HG03432 (cell line): Measurements from ENCODE around the gene KYNU.
"Not testable (repeated sequence)": the region's sequence is repeated elsewhere in the genome, so short reads cannot be mapped to it uniquely, and the experiment has no call there.

ENCODE experiments used
- ATAC-seq: cut with Tn5 transposase; IDR thresholded peaks from one replicate; pipeline ENCODE4 v1.9.1; 2021; ENCODE audit warnings: mild to moderate bottlenecking, moderate library complexity; ENCODE audit not compliant: unreplicated experiment

Gene KYNU

DNA sequence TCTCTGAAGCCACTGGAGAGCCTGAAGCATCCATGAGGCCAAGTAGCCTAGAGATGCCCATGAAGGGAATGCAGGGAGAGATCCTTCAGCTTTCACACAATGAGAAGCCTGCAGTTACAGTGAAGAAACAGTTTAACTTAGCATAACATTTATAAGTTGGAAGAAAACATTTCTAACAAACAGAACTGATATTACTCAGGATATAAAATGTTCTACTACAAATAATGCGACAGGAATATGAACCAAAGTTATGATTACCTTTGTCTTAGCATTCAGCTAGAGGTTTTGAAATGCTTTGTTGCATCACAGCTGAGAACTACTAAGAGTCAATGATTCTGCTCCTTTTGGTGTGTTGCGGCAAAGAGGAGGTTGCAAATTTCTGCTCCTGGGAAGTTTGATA, 6.9 kb upstream of the KYNU start:
- ATAC-seq, result no peak

DNA sequence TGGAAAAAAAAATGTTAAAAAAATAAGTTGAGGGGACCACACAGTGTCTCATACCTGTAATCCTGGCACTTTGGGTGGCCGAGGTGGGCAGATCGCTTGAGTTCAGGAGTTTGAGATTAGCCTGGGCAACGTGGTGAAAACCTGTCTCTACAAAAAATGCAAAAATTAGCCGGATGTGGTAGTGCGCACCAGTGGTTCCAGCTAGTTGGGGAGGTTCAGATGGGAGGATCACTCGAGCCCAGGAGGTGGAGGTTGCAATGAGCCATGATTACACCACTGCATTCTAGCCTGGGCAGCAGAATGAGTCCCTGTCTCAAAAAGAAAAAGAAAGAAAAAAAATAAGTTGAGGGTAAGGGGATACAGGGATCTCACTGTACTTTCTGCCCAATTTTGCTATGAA, 6.1 kb upstream of the KYNU start:
- no peak for ATAC-seq

DNA sequence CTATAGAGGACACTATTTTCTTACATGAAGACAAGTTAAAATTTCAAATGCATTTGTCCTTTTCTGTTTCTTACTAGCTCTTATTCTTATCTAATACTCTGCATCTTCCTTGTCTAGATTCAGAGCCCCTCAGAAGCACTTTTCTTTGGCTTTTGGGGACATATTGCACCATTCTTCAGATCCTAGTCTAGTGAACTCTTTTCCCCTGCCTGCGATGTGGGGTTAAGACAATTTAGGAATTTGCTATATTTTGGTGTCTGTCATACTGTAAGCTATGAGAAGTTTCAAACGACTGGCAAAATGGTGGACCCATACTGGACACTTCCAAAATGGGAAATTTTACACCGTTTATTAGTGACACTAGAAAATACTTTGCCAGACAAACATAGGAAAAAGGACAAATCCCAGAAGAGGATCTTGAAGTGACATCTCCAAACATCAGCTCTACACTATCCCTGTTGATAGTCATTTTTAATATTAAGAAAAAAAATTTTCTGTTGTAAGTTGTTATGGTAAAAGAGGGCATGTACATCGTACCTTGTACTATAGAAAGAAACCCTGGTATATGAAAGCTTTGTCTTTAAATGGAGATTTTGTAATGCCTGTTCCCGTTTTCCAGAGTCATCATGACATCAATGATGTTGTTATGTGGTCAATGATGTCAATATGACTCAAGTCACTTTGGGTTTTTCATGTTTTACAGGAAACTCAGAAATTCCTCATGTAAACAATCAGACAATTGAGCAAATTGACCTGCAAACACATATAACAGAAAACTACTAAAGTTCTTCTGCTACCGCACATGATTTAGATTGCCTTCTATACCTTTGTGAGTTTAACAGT, 4.4 kb upstream of the KYNU start:
- no peak for ATAC-seq

DNA sequence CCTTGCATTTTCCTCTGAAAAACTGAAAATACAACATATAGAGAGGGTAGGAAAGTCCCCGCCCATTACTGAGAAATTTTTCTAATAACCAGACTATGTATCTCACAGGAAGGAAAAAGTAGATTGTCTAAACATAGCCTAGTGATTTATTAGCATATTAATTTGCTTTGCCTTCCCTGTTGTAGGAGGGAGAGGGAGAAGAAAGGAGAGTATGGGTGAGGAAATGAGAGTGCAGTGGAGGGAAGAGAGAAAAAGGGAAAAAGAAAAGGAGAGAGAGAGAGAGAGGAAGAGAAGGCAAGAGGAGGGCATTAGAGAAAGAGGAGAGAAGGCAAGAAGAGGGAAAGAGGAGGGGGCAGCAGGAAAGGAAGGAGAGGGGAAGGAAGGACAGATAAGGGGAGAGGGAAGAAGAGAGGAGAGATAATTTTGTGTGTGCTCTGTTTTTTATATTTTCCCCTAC, 3.6 kb upstream of the KYNU start:
- peak; percentile 26 for ATAC-seq

DNA sequence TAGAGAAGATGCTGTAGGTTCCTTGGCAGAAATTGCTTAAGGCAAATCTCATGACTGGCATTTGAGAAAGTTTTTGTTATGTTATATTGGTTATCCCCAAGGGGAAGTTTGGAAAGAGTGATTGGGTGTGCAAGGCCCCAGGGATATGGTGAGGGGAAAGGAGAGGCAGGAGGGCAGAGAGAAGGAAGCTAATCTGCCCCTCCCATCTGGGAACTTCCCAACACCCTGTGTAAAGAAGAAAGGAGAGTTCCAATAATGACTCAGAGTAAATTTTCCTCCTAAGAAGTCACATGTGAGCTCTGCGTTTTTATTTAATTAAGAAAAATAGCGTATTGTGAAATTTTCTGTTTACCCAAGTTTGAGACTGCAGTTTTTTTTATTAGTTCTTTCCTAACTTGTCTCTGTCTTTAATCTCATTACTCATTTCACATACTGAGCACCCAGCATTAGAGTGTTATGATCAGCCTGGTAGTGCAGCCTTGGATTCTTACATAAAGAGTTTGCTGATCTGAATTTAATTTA, 3.1 kb upstream of the KYNU start:
- ATAC-seq, result peak; percentile 18

DNA sequence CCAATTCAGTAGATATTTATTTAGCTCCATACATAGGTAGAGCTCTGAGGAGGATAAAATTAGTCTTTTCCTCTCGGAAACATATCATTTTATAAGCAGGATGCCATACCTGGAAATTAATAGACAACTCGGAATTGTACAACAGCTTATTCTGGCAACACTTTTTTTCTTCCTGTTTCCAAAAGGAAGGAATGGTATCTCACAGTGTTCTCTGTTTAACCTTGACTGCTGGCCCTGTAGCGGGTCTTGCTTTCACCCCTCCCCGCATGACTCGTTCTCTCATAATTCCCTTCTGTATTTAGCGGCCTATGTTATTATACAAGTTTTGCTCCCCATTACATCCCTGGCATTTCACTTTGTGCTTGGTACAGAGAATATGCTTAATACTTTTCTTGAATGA, 2.5 kb upstream of the KYNU start:
- ATAC-seq, result no peak

DNA sequence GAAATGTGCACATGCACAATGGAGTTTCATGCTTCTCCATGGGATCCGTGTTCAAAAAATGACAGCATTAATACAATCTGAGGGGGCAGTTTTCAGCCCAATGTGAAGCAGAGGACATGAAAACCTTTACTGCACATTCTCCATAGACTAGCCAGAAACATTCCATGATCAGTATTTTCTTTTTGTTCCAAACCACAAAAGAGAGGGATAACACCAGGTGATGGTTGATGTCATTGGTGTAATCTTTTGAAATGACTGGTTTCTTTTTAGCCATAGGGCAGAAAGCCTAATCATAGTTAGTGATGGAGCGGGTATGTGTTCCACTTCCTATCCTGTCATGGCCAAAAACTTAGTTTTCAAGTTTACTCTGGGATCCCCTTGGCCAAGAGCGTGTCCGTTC, 1.8 kb upstream of the KYNU start:
- ATAC-seq, result no peak

DNA sequence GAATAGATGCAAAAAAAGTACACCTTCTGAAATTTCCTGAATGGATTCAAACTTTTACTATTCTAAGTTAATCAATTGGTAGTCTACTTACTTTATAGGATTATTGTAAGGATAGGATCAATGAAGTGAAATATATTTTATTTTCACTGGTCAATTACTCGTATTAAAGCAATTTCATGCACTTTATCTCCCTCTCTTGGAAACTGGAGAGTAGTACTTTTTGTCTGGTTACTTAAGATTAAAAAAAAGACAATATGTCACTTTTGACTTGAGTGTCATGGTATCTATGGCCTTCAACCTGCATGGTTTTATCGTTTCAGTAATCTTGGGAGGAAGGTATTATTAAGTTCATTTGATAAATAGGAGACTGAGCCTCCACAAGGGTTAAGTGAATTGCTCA, 1.0 kb upstream of the KYNU start:
- no peak for ATAC-seq

DNA sequence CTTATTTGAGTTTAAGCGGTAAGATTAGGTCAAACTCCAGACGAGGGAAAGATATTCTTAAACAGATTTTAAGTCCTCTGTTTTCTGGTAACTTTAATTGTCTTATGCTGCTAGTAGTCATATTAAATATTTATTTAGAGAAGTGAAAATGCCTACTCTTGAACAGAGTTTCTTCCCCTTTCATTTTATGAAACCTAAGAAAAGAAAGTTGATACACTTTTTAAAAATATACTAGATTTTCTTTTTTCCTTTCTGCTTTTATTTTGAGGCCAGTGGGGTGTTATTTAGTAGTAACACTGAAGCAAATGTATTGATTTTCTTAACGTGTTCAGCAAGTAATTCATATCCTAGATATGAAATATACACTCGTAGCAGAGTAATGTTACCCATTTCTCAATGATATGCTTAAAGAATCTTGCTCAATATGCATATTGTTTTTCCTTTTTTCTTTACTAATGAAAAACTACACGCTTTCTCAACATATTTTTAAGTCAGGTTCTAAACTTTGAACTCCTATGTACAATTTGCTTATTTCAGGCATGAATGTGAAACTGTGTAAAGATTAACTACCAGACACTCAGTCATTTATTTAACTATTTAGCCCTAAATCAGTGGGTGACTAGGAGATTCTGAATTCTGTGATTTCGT, 691 bp downstream of the KYNU start:
- ATAC-seq, result peak; percentile 33

DNA sequence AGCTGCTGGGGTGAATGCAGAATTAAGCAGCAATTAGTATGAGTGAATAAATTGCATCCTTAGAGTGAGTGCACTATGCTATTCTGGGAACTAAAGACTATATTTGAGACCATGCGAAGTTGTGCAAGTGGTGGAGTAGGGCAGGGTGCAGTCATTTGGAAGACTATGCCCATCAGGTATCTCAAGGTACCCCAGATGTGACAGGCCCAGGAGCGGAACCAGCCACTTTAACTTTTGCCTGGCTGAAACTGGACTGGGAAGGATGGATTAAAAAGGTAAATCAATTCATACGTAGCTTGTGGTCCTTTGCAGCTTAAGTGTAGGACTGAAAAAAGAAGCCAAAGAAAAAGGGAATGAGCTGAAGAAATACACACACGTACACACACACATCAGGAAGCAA, 1.7 kb downstream of the KYNU start:
- no peak for ATAC-seq

DNA sequence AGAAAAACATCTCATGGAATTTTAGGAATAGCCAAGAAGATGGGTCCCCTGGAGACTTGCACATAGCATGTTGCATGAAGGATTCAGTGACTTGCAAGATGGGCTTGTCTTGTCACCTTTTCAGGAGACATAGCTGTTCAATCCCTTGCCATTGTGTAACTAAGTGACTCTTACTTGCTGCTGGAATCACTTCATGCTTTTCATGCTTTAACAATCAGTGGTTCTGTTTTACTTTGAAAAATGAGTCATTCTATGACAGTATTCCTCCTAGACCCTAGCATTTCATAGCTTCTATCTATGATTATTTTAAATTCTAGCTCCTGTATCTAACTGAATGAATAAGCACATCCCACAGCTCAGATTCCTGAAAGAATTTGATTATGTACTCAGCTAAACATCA, 2.8 kb downstream of the KYNU start:
- no peak for ATAC-seq

DNA sequence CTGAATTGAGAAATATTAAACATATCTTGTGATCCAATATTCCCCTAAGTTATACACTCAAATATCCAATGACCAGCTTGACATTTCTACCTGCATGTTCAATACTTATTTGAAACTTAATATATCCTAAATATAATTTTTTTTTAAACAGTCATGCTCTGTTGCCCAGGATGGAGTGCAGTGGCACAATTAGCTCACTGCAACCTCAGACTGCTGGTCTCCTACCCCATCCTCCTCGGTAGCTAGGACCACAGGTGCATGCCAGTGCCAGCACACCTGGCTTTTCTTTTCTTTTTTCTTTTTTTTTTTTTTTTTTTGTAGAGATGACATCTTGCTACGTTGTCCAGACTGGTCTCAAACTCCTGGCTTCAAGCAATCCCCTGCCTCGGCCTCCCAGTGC, 4.2 kb downstream of the KYNU start:
- no peak for ATAC-seq

DNA sequence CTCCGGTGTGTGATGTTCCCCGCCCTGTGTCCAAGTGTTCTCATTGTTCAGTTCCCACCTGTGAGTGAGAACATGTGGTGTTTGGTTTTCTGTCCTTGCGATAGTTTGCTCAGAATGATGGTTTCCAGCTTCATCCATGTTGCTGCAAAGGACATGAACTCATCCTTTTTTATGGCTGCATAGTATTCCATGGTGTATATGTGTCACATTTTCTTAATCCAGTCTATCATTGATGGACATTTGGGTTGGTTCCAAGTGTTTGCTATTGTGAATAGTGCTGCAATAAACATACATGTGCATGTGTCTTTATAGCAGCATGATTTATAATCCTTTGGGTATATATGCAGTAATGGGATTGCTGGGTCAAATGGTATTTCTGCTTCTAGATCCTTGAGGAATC, 5.0 kb downstream of the KYNU start:
- ATAC-seq, result not testable (repeated sequence)

DNA sequence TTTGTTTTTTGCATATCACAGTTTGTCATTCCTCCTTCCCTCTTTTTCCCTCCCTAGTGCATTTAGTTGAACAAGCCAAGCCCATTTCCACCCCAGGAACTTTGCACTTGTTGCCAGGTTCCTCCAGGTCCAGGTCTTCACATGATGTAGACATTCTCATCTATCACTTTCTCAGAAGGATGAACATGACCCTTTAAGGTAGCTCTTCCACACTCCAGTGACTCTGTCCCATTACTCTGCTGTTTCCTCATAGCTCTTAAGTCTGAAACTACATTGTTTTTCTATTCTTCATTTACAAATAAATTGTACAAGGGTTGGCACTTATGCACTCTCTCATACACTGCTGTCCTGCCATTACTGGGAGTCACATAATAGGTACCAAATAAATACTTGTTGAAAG, 6.1 kb downstream of the KYNU start:
- no peak for ATAC-seq

DNA sequence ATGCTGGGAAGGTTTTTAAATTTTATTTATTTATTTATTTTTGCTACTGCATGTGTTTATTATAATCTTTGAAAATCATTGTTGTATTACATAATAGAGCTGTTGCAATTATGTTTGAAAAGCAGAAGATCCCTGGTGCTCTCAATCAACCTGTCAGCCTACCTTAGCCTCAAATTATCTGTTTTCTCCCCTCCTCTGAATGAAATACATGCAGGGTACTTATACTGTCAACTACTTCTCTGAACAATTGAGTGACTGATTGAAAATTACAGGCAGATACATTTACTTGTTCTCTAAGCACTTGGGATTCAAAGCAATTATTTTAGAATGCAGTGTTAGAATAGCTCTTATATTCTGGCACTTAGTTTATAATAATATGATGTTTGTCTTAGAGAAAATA, 8.1 kb downstream of the KYNU start:
- no peak for ATAC-seq

DNA sequence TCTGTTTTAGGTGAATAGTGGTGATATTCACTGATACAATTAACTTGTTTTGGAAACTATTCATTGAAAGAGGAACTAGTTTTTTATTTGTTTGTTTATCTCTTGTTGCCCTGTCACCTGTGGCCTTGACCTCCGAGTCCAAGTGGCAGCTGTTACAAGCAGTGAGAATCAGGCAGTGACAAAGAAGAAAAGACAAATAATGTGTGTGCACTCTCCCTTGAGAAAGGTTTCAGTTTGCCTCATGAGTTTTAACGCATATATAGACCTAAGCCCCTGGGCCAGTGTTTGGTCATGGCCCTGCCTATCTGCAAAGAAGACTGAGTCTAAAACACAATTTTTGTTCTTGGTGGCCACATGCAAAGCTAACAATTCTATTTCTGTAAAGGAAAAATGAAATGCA, 15.3 kb downstream of the KYNU start:
- peak; percentile 99 for ATAC-seq

DNA sequence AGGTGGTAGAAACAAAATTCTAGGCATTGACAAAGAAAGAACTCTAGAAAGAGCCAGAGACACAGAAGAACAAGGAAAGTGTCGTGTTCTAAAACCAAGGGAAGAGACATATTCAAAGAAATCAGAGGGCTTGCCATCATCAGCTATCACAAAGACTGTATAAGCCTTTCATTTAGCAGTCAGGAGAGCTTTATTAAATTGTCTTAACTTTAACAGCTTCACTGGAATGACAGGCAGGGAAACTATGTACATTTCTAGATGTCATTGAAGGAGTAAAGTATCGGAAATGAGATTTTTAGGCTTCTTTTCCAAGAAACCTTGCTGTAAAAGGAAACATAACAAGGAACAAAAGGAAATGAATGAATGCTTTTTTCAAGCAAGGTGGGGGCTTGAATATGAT, 15.8 kb downstream of the KYNU start:
- peak; percentile 1 for ATAC-seq

DNA sequence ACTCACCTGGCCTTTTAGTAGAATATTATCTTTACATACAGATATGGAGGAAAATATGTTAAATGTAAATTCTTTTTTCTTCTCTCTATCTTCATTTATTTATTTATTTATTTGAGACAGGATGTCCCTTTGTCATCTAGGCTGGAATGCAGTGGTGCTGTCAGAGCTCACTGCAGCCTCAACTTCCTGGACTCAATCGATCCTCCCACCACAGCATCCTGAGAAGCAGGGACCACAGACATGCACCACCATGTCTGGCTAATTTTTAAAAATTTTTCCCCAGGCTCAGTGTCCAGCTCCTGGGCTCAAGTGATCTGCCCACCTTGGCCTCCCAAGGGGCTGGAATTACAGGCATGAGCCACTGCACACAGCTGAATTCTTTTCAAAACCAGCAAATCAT, 20.3 kb downstream of the KYNU start:
- no peak for ATAC-seq

DNA sequence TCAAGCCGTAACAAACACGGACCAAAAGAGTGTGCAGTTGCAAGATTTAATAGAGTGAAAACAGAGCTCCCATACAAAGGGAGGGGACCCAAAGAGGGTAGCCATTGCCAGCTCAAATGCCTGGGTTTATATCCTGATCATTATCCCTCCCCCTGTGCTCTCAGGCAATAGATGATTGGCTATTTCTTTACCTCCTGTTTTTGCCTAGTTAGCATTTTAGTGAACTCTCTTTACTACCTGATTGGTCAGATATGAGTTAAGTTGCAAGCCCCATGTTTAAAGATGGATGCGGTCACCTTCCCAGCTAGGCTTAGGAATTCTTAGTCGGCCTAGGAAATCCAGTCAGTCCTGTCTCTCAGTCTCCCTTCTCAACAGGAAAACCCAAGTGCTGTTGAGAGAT, 22.9 kb downstream of the KYNU start:
- ATAC-seq, result not testable (repeated sequence)

DNA sequence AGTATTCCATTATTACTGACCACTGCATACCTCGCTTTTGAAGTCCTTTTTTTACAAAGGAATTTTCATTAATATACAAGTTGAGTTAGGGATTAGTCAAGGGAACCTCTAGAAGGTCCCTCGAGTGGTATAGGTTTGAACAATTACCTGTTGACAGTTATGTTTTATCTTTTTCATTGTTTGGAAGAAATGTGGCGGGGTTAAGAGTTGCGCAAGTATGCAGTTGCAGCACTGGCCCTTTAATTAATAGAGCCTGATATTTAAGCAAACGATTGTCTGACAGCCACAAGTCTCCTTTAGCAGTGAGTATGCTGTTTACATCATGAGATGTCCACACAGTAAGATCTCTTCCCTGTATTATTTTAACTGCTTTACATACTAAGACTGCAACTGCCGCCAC, 24.3 kb downstream of the KYNU start:
- ATAC-seq, result no peak

DNA sequence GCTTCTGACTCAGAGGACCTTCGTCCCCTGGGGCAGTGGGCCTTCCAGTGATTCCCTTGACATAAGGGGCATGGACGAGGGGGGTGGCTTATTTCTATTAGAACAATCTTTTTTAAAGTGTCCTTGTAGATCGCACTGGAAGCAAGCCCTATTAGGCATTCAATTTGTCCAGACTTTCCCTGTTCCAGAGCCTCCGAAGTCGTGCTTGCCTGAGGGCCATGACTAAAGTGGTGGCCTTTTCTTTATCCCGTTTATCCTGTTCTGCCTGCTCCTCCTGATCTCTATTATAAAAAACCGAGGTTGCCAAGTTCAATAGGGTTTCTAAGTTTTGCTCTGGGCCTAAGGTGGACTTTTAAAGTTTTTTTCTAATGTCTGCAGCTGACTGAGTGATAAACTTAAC, 26.3 kb downstream of the KYNU start:
- not testable (repeated sequence) for ATAC-seq

DNA sequence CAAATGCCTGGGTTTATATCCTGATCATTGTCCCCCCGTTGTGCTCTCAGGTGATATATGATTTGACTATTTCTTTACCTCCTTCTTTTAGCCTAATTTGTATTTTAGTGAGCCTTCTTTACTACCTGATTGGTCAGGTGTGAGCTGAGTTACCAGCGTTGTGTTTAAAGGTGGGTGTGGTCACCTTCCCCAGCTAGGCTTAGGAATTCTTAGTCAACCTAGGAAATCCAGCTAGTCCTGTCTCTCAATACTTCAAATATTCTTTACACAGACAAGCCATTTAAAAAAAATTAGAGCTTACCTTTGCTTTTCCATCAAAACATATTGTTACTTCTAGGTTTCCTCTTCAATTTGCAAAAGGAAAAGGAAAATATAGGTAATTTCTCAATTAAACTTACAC, 30.2 kb downstream of the KYNU start:
- no peak for ATAC-seq
